BJ (cell line): ENCODE measurements around the gene RGL1. TPM values are rescaled to one million over a fixed set of nuclear protein-coding genes. Genes with fewer than 3 reads are reported as not detected.

Source experiments
- CTCF ChIA-PET: fragments of 350-600 bp; formaldehyde crosslinking; extraction: SDS; loops from one replicate; lab custom pipeline; 2021; ENCODE audit warnings: antibody characterized with exemption, inconsistent platforms; lab: Yijun Ruan, JAX
- POLR2A ChIA-PET: fragments of 300-600 bp; sonication (Branson Sonifier 250); formaldehyde crosslinking; extraction: SDS; loops from one replicate; lab custom pipeline; 2021; ENCODE audit warnings: antibody characterized with exemption; lab: Charles Lee
- DNase-seq: peaks from one replicate; pipeline ENCODE4 v3.0.0-alpha.2; 2011; ENCODE audit warnings: low read depth
- H3K27me3 ChIP-seq: 2 replicates; pipeline ENCODE4 v1.6.0; 2011; ENCODE audit warnings: low read length; ENCODE audit not compliant: control insufficient read depth, insufficient read depth
- H3K36me3 ChIP-seq: 2 replicates; pipeline ENCODE4 v1.5.1; 2011; ENCODE audit warnings: low read length; ENCODE audit not compliant: control insufficient read depth, insufficient read depth
- H3K4me3 ChIP-seq: 2 replicates; pipeline ENCODE4 v1.5.1; 2011; ENCODE audit warnings: low read depth, mild to moderate bottlenecking, control low read depth, low read length
- polyA plus RNA-seq: library from polyadenylated mRNA; depleted of rRNA; stranded (reverse); fragments of >200 nt; gene quantifications from 2 replicates; pipeline ENCODE4 v1.2.3, GENCODE V29; 2011
- TF ChIP-seq, protein P1 (sequence below): IDR thresholded peaks from 2 replicates; pipeline ENCODE4 v1.5.1; 2011; ENCODE audit warnings: low read depth, mild to moderate bottlenecking, control low read depth, inconsistent platforms, low read length, moderate library complexity; ENCODE audit not compliant: insufficient read depth

RGL1 gene
- polyA plus RNA-seq, 1 experiment = 9.7 TPM

DNA sequence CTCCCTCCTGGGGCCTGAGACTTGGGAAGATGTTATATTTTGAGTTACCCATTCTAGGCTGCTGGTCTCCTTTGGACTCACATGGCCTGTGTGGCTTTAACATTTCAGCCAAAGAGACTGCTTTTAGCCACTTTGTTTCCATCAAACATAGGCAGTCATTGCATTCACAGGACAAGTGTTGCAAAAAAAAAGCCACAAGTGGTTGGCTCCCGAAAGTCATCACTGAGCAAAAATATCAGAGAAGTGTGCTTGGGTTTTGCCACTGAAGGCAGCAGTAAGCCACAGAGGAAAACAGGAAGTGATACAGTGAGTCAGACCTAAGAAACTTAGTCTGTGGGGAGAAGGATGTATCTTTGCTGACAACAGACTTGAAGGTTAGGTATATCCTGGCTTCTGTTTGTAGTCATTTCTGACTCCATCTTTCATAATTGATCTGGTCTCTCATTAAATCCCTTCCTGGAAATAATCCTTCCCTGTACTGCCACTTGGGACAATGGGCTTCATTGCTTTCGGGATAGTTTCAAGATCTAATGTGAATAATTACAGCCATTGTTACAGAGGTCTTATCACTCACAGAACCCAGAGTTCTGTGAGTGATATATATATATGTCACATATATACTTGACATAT lies 151.8 kb downstream of the RGL1 start:
- ChIA-PET CTCF (interaction anchor here (0.6 to 0.9 kb wide), 6 partner anchors 8 to 109 kb away, joined by 3 to 4 read pairs (median 3); no protein-coding TSS in a partner anchor), POLR2A (no interaction called here)
- H3K27me3 ChIP-seq = no peaks in the 10 kb centered on the region
- H3K4me3 ChIP-seq = no peak overlapping the region
- no peaks in the 10 kb centered on the region for H3K36me3 ChIP-seq
- peak; percentile 53 for DNase-seq
- TF ChIP-seq, protein P1, sequence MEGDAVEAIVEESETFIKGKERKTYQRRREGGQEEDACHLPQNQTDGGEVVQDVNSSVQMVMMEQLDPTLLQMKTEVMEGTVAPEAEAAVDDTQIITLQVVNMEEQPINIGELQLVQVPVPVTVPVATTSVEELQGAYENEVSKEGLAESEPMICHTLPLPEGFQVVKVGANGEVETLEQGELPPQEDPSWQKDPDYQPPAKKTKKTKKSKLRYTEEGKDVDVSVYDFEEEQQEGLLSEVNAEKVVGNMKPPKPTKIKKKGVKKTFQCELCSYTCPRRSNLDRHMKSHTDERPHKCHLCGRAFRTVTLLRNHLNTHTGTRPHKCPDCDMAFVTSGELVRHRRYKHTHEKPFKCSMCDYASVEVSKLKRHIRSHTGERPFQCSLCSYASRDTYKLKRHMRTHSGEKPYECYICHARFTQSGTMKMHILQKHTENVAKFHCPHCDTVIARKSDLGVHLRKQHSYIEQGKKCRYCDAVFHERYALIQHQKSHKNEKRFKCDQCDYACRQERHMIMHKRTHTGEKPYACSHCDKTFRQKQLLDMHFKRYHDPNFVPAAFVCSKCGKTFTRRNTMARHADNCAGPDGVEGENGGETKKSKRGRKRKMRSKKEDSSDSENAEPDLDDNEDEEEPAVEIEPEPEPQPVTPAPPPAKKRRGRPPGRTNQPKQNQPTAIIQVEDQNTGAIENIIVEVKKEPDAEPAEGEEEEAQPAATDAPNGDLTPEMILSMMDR = peak; percentile 48

DNA sequence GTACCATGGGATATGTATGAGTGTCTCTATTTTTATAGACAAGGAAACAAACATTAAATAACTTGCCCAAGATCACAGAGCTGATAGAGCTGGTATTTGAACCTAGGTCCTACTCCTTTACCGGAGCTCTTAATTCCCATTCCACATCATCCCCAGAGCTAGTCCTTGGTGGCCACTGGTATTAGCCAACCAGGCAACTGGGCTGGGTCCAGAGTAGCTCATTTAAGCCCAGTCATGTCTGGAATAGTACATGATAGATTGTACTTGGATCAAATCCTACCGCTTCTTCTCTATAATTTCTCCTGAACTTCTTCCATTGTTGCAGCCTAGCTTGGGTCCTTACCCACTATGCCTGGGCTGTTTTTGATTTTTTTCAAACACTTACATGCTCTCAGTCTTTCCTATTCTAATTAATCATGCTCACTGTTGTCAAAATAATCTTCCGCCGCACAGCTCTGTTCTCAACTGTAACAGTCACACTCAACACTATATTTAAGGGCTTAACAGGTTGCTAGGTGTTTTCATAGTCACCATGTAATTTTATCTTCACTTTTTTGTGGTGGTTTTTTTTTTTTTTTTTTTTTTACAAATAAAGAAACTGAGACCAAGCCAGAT lies 152.4 kb downstream of the RGL1 start:
- H3K27me3 ChIP-seq = no peaks in the 10 kb centered on the region
- H3K4me3 ChIP-seq = no peak overlapping the region
- H3K36me3 ChIP-seq = no peaks in the 10 kb centered on the region
- TF ChIP-seq, protein P1 = no peak
- CTCF ChIA-PET = interaction anchor here (0.6 to 0.9 kb wide), 4 partner anchors 8 to 109 kb away, joined by 3 read pairs; no protein-coding TSS in a partner anchor
- DNase-seq = no peak
- POLR2A ChIA-PET = no interaction called here

DNA sequence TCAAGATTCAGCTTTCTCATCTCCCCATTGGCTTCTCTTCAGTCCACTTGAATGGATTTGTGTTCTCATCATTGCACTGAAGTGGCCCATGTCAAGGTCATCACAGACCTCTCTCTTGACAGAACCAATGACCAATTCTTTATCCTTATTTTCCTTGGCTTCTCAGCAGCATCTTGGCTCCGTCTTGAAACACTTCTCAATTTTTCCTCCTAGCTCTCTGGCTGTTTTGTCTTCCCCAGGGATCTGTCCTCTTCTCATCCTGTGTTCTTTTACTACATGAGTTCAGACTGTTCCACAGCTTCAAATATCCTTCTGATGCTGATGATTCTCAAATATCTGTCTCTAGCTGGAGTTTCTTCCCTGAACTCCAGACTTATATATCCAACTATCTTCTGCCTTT lies 154.0 kb downstream of the RGL1 start:
- POLR2A ChIA-PET = no interaction called here
- DNase-seq = no peak
- no peak overlapping the region for H3K4me3 ChIP-seq
- TF ChIP-seq, protein P1 = no peak
- H3K27me3 ChIP-seq = no peaks in the 10 kb centered on the region
- CTCF ChIA-PET = no interaction called here
- no peaks in the 10 kb centered on the region for H3K36me3 ChIP-seq

DNA sequence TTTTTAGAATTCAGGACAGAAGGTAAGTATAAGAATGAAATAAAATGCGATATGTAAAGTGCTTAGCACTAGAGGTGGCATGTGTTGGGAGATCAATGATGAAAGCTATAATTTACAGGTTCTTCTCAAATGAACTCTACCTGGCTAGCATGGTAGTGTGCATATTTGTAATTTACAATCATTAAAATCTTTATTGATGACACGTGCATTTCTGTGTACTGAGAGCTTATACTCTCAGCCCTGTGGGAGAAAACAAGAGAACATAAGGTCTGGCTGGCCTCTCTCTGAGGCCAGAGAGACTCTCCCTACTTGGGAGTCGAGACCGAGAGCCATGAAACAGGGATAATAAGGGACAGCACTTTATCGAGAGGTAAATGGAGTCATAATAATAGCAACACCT lies 156.2 kb downstream of the RGL1 start:
- H3K36me3 ChIP-seq = no peaks in the 10 kb centered on the region
- no peaks in the 10 kb centered on the region for H3K27me3 ChIP-seq
- DNase-seq = no peak
- CTCF ChIA-PET = no interaction called here
- TF ChIP-seq, protein P1 = no peak
- no peak overlapping the region for H3K4me3 ChIP-seq
- POLR2A ChIA-PET = no interaction called here

DNA sequence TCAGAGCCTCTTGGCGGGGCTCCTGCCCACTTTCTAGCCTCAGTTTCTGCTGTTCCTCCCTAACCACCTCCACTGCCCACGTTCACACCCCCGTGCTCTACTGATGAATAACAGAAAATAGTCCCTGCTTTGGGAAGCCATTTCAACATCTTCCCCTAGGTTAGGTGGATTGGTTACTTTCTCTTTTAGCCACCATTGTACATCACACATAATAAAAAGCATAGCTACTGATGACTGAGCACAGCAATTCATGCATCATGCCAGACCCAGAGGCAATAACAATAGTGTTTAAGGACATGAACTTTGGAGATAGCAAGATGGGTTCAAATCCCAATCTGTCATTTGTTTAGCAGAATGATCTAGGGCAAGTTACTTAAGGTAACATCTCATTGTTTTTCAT lies 158.0 kb downstream of the RGL1 start:
- ChIA-PET POLR2A (no interaction called here), CTCF (interaction anchor here (1.3 kb wide), 1 partner anchor 21 kb away, joined by 3 read pairs; no protein-coding TSS in a partner anchor)
- H3K36me3 ChIP-seq = no peaks in the 10 kb centered on the region
- H3K4me3 ChIP-seq = no peak overlapping the region
- H3K27me3 ChIP-seq = no peaks in the 10 kb centered on the region
- TF ChIP-seq, protein P1 = no peak
- DNase-seq = no peak
